Erythroblast (primary cell): ENCODE data around the gene ZNF415.

Source experiments
- DNase-seq, 2 experiments: peaks; one replicate each; lab custom pipeline; 2025; lab: John Stamatoyannopoulos, UW
- GATA1 ChIP-seq: IDR thresholded peaks from 2 replicates; pipeline ENCODE4 v1.6.1; 2011; ENCODE audit warnings: low read depth, mild to moderate bottlenecking, control low read depth, low read length, moderate library complexity
- POLR2A ChIP-seq: IDR thresholded peaks from 2 replicates; pipeline ENCODE4 v1.6.1; 2011; ENCODE audit warnings: mild to moderate bottlenecking, low read length

Gene ZNF415

GRCh38 chr19:53132141-53132991, at the start of gene ZNF415:
ZNF415 (minus strand) TSS chr19:53132910; CDS start chr19:53122676, 10,234 bp downstream.
- peak in 1 of 2 experiments; percentile 17 for DNase-seq
- TF ChIP-seq POLR2A: no peak

- no peak for TF ChIP-seq POLR2A
- no peak for TF ChIP-seq GATA1
- no peak for DNase-seq
These were observed 49.5 kb upstream of the ZNF415 start for GRCh38 chr19:53182202-53182601.

GRCh38 chr19:53177986-53178385, 45.3 kb upstream of the ZNF415 start:
- TF ChIP-seq GATA1 (no peak), POLR2A (no peak)
- no peak for DNase-seq

- DNase-seq: peak in 1 of 2 experiments; percentile 8
- TF ChIP-seq GATA1 (no peak), POLR2A (no peak)
These were observed 40.2 kb upstream of the ZNF415 start for GRCh38 chr19:53172889-53173288.

- TF ChIP-seq POLR2A (no peak), GATA1 (no peak)
- DNase-seq: no peak
These were observed 33.0 kb upstream of the ZNF415 start for GRCh38 chr19:53165691-53166091.

- TF ChIP-seq POLR2A (no peak), GATA1 (no peak)
- peak; percentile 18 to 48 for DNase-seq
These were observed 28.4 kb upstream of the ZNF415 start for GRCh38 chr19:53161123-53161522.

GRCh38 chr19:53160350-53160749, 27.6 kb upstream of the ZNF415 start:
- DNase-seq: no peak
- no peak for TF ChIP-seq POLR2A
- no peak for TF ChIP-seq GATA1

GRCh38 chr19:53158119-53158656, 25.5 kb upstream of the ZNF415 start:
- TF ChIP-seq GATA1 (no peak), POLR2A (no peak)

GRCh38 chr19:53157626-53158025, 24.9 kb upstream of the ZNF415 start:
- no peak for DNase-seq
- no peak for TF ChIP-seq GATA1
- no peak for TF ChIP-seq POLR2A

More at GRCh38 chr19:53158119-53158656, 25.5 kb upstream of the ZNF415 start:
- peak; percentile 9 to 16 for DNase-seq

- TF ChIP-seq POLR2A (no peak), GATA1 (no peak)
- no peak for DNase-seq
These were observed 24.1 kb upstream of the ZNF415 start for GRCh38 chr19:53156850-53157249.

GRCh38 chr19:53147645-53148044, 14.9 kb upstream of the ZNF415 start:
- TF ChIP-seq GATA1 (no peak), POLR2A (no peak)
- no peak for DNase-seq

GRCh38 chr19:53140351-53140750, 7.6 kb upstream of the ZNF415 start:
- no peak for TF ChIP-seq POLR2A
- no peak for TF ChIP-seq GATA1
- no peak for DNase-seq

- TF ChIP-seq POLR2A: no peak
- no peak for TF ChIP-seq GATA1
- DNase-seq: no peak
These were observed 3.7 kb upstream of the ZNF415 start for GRCh38 chr19:53136432-53136831.

- TF ChIP-seq POLR2A (no peak), GATA1 (no peak)
- no peak for DNase-seq
These were observed 983 bp downstream of the ZNF415 start for GRCh38 chr19:53131727-53132126.

- no peak for DNase-seq
- TF ChIP-seq POLR2A (no peak), GATA1 (no peak)
These were observed 1.6 kb downstream of the ZNF415 start for GRCh38 chr19:53131085-53131590.
